ENCODE measurements around the gene COL6A2. TPM values are rescaled to one million over a fixed set of nuclear protein-coding genes. Genes with fewer than 3 reads are reported as not detected.

The COL6A2 gene
- total and polyA plus RNA-seq, 8 donors = 362 to 647 (median 447) TPM

DNA sequence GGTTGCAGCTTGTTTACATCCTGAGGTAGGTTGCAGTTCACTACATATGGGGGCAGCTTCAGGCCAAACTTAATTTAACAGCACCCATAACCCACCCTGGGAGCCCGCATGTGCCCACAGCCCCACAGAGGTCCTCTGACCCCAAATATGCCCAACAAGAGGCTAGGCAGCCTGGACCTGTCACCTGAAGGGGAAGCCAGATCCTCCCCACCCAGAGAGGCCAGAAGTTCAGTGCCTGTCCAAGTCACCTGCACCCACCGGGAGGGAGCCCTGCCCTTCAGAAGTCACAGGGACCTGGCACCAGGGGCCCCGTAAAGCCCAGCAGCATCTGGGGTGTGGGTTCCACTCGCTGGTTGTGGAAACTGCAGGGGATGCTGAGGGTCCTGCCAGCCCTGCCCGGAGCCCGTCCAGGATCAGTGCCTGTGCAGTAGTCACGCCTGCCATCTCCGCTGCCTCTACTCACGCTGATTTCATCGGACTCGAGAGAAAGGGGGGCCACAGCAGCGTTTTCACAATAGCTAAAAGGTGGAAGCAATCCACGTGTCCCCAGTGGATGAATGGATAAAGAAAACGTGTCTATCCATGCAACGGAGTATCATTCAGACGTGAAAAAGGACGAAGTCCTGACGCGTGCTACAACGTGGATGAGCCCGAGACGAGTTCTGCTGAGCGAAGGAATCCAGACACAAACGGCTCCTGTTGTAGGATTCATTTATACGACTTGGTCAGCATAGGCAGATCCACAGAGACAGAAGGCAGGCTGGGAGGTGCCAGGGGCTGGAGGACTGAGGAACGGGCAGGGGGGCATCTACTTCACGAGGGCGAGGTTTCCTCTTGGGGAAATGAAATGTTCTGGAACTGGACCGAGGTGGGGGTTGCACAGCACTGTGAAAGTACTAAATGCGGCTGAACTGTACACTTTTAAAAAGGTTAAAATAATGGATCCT is 33.9 kb upstream of the COL6A2 start:
- TF ChIP-seq CTCF (IDR thresholded peaks at IDR 0.05) = no peak
- H3K4me1 ChIP-seq = peaks cover 8 to 14% of the 10 kb centered on the region in 2 donors
- no peak overlapping the region for H3K27ac ChIP-seq
- H3K36me3 ChIP-seq = no peaks in the 10 kb centered on the region
- peaks cover 0 to 11% of the 10 kb centered on the region in 2 donors for H3K9me3 ChIP-seq
- intact Hi-C loops (cut with DNase I) = no loop called here
- H3K27me3 ChIP-seq = peaks cover 0 to 79% of the 10 kb centered on the region in 2 donors
- peak in 2 of 4 donors; percentile 27 to 39 for DNase-seq
- no peak for ATAC-seq
- no peak overlapping the region for H3K4me3 ChIP-seq

DNA sequence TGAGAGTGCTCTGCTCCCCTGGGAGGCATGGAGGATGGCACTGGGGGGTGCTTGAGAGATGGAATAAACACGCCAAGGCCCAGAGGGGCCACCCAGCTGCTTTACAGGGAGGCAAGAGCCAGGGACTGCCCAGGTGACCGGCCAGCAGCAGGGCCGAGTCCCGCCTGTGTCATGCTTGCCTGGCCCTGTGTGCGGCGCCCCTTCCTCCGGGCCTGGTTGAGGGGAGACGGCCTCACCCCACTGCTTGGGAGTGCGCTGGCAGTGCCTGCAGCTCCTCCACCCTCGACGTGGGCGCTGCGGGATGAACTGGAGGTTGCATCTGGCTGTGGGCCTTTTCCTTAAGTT is 33.1 kb upstream of the COL6A2 start:
- DNase-seq = peak in 1 of 4 donors; percentile 68
- intact Hi-C loops (cut with DNase I) = no loop called here
- Histone ChIP-seq H3K36me3 (no peaks in the 10 kb centered on the region), H3K4me1 (peaks cover 8 to 14% of the 10 kb centered on the region in 2 donors), H3K27ac (peak overlapping the region; percentile 50 to 70), H3K27me3 (peaks cover 0 to 79% of the 10 kb centered on the region in 2 donors), H3K4me3 (no peak overlapping the region), H3K9me3 (peaks cover 0 to 11% of the 10 kb centered on the region in 2 donors)
- no peak for TF ChIP-seq CTCF (IDR thresholded peaks at IDR 0.05)
- no peak for ATAC-seq

DNA sequence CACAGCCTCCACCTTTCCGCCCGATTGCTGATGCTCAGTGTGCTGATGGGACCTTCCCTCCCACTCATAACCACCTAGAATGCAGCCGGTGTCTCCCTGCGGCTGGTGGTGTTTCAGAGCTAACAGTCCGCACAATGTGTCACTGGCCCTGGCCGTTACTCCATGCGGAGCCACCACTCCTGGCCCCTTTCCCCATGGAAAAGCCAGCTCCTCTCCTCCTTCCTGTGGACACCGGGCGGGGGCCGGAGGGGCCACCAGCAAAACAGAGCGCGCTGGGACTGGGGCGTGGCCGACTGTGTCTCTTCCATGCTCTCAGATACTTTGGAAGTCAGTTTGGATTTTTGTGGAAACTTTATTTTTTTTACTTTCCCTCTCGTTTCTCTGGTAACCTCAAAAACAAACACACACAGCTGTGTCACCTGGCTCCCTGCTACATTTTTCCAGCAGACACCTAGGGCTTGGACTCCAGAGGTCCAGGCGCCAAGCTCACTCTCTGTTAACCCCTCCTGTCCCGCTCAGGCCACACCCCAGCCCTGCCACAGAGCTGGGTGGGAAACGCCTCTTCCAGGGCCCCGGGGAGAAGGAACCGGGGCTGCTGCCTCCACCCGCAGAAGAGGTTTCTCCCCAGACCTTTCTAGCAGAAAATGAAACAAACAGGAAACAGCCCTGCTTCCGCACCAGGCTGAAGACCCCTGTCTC is 32.5 kb upstream of the COL6A2 start:
- no peak overlapping the region for H3K4me3 ChIP-seq

DNA sequence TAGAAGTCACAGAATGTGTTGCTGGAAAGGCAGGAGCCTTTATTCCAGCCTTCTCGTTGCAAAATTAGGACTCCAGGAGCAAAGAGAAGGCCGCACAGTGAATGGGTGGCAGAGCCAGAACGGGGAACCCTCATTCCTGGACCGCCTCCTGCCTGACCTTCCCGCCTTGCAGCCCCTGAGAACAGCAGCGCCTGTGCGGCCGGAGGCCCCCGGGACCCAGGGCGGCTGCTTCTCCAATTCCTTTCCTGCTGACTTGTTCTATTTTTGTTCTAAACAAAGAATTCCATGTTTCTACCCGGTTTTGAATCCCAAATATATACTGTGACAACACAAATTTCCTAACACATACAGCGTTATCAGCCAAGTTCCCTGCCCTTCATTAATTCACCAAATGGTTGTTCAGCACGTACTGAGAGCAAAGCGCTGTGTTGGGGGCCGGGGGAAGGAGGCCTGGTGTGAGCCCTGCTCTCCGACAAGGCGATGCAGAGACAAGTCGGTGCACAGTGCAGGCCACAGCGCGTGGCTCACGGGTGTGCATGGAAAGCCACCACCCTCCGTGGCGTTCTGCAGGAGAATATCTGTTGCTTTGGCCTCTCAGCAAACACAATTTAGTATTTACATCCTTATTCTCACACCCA is 31.9 kb upstream of the COL6A2 start:
- intact Hi-C loops (cut with DNase I) = no loop called here
- Histone ChIP-seq H3K4me3 (no peak overlapping the region), H3K27me3 (peaks cover 0 to 69% of the 10 kb centered on the region in 2 donors), H3K36me3 (no peaks in the 10 kb centered on the region), H3K27ac (peak overlapping the region; percentile 50 to 70), H3K4me1 (peaks cover 8 to 14% of the 10 kb centered on the region in 2 donors), H3K9me3 (peaks cover 0 to 11% of the 10 kb centered on the region in 2 donors)
- TF ChIP-seq CTCF (IDR thresholded peaks at IDR 0.05) = no peak
- peak; percentile 8 for ATAC-seq
- peak in 3 of 4 donors; percentile 53 to 61 (median 56) for DNase-seq

More for the DNA sequence above, 32.5 kb upstream of the COL6A2 start:
- peak overlapping the region; percentile 50 to 70 for H3K27ac ChIP-seq
- DNase-seq = peak; percentile 52 to 73 (median 64)
- H3K36me3 ChIP-seq = no peaks in the 10 kb centered on the region
- peaks cover 8 to 14% of the 10 kb centered on the region in 2 donors for H3K4me1 ChIP-seq
- H3K27me3 ChIP-seq = peaks cover 0 to 76% of the 10 kb centered on the region in 2 donors
- intact Hi-C loops (cut with DNase I) = no loop called here
- TF ChIP-seq CTCF (IDR thresholded peaks at IDR 0.05) = no peak
- peaks cover 0 to 11% of the 10 kb centered on the region in 2 donors for H3K9me3 ChIP-seq
- ATAC-seq = peak; percentile 49
